HG02623 (cell line): ENCODE measurements around the gene TSPAN7.

Experiments
- ATAC-seq: cut with Tn5 transposase; IDR thresholded peaks from one replicate; pipeline ENCODE4 v1.9.1; 2021; ENCODE audit warnings: moderate library complexity; ENCODE audit not compliant: unreplicated experiment

Gene TSPAN7, protein sequence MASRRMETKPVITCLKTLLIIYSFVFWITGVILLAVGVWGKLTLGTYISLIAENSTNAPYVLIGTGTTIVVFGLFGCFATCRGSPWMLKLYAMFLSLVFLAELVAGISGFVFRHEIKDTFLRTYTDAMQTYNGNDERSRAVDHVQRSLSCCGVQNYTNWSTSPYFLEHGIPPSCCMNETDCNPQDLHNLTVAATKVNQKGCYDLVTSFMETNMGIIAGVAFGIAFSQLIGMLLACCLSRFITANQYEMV

DNA sequence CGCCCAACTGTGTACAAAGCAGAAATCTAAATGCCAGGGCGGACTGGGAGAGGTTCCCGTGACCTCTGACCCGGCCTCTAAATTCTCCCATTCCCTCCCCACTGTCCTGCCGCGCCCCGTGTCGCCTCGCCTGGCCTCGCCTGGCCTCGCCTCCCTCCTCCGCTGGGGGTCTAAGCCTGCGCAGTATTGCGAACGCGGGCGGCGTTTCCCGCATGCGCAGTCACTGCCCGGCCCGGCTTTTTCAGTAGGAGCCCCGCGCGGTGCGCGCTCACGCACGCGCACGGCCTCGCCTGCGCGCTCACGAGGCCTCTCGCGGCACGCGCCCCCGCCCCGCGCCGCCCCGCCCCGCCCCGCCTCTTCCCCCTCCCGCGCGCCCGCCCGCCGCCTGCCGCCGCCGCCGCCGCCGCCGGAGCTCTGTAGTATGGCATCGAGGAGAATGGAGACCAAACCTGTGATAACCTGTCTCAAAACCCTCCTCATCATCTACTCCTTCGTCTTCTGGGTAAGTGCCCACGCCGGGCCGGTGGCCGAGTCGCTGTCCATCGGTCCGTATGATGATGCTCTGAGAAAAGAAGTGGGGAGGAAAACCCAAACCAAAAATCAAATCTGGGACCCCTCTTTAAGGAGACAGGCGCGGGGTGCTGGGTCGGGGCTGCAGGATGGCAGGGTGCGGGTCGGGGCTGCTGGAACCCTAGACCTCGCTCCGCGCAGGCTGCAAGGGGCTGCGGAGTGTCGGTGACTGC, at the start of gene TSPAN7:
Gene TSPAN7, plus strand, starts transcription at position 417 of the 743 bp plus-strand sequence. Its CDS starts 5 bp downstream, at position 422.
- ATAC-seq = peak; percentile 73

DNA sequence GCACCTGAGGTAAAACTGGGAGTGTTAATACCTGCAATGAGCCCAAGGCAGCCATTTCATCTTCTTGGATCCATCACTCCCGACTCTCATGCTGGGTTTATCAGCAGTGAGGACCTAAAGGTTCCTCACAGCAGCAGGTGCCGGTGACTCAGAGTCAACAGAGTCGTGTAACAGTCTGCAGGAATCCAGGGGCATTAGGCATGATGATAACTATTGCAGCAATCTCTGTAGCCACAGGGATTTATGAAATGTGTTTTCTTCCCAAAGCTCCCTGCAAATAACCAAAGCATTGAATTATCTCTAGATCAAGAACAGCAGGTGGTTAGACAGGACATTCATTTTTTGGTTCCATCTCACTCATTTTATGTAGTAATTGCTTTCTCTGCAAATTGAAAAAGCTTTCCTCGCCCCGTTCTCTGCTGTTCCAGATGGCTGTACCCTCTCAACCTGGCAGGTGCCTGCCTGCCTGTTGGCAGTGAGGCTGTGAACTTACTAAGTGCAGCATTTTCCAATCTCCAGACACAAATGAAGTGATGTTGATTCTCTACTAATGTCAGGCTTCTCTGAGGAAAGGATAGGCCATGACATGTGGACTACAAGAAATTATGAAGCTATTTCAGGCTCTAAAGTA, 48.1 kb upstream of the TSPAN7 start:
- no peak for ATAC-seq

DNA sequence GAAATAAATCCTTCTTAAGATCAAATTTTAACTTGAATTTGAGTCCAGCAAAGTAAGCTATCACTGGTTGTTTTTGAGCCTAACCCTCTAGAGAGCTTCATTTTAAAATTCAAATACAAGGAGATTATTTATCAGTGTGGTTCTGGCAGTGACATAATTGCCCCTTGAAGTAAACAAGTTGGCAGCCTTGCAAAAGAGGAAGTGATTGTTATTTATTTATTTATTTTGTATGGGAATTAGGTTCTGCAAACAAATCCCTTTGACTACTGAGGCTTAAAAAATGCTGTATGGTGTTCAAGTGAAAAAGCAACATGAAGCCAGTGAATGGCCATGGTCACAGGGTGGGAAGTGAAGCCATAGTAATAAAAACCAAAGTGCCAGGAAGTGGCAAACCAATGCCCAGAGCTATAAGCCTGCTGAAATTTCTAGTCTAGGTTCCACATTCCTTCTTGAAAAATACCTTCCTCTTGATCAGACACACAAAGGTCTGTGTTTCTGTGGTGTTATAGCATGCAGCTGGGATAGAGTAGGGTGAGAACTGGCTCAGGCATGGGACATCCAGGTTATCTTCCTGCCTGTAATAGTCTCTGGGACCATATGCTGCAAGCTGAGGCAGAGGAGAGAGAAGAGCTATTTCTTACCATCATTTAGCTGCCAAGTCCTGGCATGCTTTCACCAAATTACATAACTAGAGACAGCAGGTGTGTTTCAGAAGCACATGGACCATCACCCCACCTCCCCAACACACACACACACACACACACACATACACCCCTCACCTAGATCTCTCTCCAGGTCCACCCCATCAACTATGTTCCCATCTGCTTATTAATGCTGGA, 47.1 kb upstream of the TSPAN7 start:
- ATAC-seq = no peak

DNA sequence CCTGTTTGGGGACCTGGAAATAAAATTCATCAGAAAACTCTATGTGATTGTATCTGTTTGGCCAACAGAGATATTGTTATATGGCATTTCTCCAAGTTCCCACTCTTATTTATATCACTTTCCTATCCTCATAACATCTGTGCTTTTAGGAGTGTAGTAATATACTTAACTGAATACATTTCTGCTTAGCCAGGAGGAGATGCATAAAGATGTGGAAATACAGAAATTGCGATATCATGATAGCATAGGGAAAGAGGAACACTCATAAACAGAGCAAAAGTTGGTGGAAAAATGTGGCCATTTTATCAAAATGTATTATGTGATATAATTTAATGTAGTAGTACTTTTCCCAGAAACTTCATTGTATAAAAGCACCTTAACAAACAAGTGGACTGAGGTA, 46.1 kb upstream of the TSPAN7 start:
- ATAC-seq = no peak

DNA sequence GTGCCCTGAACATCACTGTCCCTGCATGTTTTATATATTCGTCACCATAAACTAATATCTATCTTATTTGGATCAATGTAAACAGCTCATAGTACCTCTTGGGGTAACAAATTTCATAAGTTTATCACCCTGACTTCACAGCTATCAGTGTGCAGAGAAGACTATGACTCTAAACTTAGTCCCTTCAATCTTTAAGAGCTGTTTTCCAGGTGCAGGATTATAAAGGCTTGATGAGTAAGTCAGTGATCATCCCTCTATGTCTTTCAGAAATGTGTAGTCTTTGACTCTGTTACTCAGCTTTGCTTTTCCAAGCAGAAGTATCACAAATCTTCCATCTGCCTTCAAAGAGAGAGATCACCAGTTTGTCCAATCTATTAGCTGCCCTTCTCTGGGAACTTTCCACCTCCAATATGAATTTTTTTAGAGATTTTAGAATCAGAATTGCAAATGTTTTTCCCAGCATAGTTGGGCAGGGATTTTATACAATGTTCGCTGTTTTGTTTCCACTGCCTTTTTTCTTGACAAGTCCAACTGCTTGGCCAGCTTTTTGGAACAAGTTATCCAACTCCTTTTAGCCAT, 45.1 kb upstream of the TSPAN7 start:
- no peak for ATAC-seq

DNA sequence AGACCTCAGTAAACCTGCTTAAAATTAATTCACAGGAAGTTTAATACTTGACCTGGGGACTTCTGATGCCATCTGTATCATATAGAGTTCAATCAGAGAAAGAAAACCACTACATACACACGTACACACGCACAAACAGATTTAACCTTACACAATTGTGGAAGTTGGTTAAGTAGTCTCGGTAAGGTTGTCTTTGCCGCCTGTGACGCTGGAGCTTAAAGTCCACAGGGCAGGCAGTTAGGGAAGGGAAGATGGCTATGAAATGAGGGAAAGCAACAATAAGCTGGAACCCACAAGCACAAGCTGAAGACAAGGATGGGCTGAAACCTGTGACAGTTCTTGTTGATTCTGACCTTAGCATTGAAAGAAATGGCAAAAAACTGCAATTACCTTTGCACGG, 41.7 kb upstream of the TSPAN7 start:
- no peak for ATAC-seq

DNA sequence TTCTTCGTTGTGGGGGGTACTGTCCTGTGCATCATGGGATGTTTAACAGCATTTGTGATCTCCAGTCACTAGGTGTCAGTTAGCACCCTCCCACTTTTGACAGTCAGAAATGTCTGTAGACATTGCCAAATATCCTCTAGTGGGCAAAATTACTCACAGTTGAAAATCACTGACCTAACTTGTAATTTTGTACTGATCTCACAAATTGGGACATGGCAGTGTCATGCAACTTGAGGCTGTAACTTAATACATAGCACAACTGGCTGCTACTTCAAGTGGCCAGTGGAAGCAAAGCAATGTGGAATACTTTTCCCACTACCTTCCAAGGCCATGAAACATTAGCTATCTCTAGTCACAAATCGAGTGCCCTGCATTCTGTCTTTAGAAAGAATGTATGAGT, 23.2 kb upstream of the TSPAN7 start:
- ATAC-seq = no peak

DNA sequence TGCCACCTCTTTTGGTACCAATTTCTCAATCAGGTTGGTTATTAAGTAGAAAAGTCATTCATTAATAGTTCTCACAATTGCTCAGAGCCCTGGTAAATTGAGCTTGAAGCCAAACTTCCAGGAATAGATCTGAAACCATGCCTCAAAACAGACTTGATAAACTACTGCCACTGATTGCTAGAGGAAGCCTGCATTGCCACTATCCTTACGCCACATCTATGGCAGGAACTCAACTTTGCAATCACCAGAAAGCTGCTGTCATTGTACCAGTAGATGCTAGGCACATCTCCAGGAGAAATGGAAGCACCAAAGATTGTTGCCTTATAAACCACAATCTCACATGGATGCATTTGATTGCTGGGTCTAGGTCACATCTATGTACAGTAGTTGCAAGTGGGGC, 21.6 kb upstream of the TSPAN7 start:
- no peak for ATAC-seq

DNA sequence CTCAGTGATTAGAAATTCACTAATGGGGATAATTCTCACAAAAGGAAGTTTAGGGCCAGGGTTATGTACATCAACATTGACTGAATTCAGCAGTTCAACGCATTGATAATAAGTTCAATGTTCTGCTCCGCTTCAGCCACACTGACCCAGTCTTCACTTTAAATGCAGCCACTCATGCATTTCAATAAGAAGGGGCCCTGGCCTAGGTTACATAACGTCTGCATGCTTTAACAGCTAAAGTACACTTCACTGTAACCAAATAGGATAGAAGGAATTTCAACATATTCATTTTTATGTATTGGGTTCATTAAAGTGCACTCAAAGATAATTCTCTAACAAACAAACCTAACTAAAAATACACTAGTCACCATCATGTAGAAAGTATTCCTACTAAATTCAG, 12.8 kb upstream of the TSPAN7 start:
- ATAC-seq = no peak

DNA sequence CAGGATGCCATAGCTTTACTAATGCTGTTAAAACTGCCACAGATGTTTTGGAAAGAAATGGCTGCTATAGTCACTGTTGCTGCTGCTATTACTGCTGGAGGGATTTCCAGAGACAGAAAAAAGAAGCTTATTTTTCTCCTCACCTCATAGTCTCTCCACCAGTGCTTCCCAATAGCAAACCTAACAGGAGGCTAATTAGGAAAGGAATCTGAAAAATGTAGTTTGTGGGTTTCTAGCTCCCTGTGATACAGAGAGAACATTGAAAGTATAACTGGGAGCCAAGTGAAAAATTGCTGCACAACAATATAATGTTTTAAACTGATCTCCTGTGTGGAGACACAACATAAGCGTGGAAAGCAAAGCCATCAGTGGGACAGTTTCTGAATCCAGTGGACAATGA, 8.6 kb upstream of the TSPAN7 start:
- no peak for ATAC-seq

DNA sequence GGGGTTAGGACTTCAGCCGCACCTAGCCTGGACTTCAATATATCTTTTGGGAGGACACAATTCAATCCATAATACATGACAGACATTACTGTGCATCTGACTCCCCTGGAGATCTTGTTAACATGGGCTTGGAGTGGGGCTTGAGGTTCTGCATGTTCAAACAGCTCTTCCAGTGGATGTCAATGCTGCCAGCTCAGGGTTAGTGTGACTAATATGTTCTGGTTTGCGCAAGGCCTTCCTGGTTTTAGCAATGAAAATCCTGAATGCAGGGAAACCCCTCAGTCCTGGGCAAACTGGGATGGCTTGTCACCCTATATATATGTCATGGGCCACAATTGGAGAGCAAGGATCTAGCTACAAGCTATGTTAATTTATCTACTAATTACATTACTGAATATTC, 2.7 kb upstream of the TSPAN7 start:
- ATAC-seq = no peak

DNA sequence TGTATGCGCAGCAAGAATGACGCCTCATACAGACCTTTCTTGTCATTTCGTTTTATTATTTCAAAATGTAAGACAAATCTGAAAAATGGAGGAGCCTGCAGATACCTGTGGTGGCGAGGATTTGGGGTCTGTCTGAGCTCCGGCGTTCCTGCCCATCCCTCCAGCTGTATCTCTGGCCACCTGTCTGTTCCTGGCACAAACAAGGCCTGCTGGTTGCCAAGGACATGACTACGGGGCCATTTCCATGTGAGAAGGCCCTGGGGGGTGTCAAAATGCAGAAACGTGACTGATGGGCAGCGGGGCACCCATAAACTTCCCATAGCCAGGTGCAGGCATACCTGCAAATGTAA, 591 bp upstream of the TSPAN7 start:
- no peak for ATAC-seq

DNA sequence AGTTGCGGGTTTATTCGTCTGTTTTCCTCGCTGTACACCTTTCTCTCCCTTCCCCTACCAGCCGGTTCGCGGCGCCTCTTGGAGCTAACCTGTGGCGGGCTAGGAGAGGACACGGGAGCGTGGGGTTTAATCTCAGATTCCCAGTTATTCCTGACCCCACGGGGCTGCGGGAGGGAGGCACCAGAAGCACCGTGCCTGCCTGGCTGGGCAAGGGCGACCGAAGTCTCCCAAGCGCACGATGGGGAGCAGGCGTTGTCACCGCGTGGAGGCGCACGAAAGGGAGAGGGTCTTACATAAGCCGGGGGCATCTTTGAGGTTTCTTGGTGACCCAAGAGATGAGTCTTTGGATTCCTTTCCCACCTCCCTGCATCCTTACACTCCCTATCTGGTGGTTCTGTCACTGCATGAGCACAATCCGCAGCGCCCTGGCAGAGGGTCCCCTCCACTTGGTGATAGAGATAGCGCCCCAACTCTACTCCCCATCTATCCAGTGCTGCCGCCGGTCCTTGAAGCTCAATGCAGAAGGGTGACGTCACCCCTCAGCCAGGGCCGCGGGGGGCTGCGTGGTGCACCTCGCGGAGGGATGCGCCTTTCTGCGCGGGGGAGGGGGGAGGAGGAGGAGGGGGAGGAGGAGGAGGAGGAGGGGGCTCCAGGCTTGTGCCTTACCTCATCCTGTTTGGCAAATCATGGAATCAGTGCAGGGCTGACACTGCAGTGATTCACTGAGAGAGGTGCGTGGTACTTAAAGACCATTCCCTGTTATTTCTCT, 793 bp downstream of the TSPAN7 start:
- no peak for ATAC-seq

DNA sequence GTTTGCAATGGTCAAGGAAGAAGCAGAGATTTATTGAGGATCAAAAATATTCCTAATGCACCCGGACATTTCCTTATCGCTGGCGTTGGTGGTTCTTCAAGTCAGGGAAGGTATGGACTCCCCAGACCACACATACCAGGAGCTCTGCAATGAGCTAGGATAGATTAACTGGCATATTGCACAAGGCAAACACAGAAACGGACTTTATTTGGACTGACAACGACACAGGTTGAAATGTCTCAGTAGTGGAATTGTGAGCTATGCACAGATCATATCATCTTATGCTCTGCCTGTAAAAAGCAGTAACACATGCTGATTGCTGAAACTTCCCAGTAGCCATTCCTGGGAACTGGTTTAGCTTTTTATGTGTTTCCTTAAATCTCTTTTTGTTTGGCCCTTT, 1.7 kb downstream of the TSPAN7 start:
- no peak for ATAC-seq

DNA sequence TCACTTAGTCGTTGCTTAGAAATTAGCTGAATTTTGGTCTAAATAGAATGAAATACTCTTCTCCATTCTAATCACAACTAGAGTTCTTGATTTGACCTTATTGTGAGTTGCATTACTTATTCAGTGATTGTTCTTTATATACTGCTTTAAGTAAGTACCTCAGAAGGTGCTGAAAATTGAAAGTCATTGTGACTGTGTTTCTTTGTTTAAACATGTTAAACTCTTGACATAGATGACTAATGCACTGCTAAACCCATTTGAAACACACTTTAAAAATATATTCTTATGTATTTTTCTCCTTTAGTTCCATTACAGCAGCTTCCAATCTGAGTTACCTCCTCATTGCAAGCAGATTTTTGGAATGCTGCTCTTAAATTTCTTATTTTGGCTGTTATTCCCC, 9.1 kb downstream of the TSPAN7 start:
- no peak for ATAC-seq

DNA sequence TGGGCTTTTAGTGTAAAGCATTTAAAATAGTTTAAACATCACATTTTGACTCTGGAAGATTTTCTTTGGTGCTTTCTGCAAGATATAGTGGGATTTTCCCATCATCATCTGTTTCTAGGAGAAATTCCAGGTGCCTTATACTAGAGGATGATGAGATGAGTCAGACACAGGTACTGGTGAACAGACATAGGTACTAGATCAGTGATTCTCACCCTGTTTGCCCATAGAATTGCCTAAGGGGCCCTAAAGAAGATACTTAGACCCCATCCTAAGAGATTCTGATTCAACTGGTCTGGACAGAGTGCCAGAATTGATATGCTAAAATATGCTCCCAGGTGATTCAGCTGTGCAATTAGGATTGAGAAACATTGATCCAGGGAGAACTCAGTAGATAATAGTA, 9.7 kb downstream of the TSPAN7 start:
- no peak for ATAC-seq

DNA sequence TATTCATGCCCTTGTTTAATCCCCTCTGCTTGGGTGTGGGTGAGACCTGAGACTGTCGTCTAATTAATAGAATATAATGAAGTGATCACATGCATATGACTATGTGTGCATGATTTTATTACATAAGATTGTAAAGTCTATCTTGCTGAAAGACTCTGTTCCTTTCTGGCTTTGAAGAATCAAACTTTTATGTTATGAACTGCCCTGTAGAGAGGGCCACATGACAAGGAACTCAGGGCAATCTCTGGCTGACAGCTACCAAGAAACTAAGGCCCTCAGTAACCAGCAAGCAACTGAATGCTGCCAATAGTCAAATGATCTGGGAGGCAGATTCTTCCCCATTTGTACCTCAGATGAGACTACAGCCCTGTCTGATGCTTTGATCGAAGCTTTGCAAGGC, 13.5 kb downstream of the TSPAN7 start:
- ATAC-seq = no peak

DNA sequence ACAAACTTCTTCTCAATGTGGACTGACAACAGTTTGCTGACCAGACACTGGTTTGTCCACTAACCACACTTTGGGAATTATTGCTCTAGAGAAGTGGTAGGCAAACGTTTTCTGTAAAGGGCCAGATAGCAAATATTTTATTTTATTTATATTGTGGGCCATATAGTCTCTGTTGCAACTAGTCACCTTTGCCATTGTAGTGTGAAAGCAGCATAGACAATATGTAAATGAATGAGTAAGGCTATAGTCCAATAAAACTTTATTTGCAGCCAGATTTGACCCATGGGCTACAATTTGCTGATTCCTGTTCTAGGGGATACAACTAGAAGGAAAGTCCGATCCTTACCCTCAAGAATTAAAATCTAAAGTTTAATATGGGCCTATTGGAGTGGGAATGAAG, 14.5 kb downstream of the TSPAN7 start:
- no peak for ATAC-seq

DNA sequence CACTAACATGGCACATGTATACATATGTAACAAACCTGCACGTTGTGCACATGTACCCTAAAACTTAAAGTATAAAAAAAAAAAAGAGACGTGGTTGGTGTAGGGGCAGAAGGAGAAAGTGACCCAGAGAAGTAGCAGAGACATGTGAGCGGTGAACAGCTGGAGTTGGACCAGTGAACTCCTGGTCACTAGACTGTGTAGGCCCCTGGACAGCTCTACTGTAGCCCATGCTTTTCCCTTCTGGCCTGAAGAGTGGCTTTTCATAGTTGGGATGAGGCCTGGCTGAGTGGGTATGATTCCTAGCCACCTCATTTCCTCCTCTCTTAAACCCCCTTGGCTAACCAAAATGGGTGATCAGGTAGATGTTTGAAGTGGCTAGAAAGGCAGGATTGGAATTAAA, 16.4 kb downstream of the TSPAN7 start:
- no peak for ATAC-seq

DNA sequence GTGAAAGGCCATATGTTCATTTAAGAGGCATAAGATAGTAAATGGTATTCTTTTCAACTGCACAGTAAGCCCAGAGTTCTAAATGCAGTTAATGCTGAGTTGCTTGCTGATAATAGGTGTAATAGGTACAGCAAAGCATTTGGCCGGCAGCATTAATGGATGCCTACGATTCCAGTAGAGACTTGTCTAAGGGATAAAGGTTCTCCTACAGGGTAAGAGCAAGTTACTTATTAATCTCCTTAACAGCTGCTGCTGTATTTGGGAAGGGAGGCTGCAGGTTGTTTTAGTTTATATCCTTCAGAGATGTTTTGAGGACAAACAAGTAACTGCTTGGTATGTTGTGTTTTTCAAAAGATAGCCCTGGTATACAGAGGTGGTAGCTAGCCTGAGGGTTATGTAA, 16.8 kb downstream of the TSPAN7 start:
- ATAC-seq = no peak
